H1 (cell line): ENCODE data around the gene ANXA7. TPM values are rescaled to one million over a fixed set of nuclear protein-coding genes. Genes with fewer than 3 reads are reported as not detected.

ENCODE experiments used
- CTCF ChIA-PET: fragments of 300-600 bp; sonication (Branson Sonifier 250); formaldehyde crosslinking; loops from one replicate; lab custom pipeline; 2021; ENCODE audit not compliant: partially characterized antibody; lab: Charles Lee
- POLR2A ChIA-PET: fragments of 300-600 bp; sonication (Branson Sonifier 250); formaldehyde crosslinking; loops from one replicate; lab custom pipeline; 2021; ENCODE audit warnings: inconsistent platforms; ENCODE audit not compliant: partially characterized antibody; lab: Charles Lee
- DNase-seq, 2 experiments: peaks; one replicate each; pipeline versions ENCODE4 v3.0.0 to v3.0.0-alpha.2; 2010 to 2022; ENCODE audit warnings: low spot score in 2 of 2, low read depth in 1 of 2, mixed read lengths in 1 of 2
- FAIRE-seq: peaks from 2 replicates; lab custom pipeline; 2011; peaks lifted over from hg19 to GRCh38; lab: Jason Lieb, UNC
- H2AFZ ChIP-seq: 2 replicates; pipeline ENCODE4 v1.8.1; 2012; ENCODE audit warnings: low read length, inconsistent platforms
- H2AK5ac ChIP-seq: 2 replicates; pipeline ENCODE4 v1.6.1; 2013; ENCODE audit warnings: low read depth, low read length
- H2BK120ac ChIP-seq: replicated peaks from 2 replicates; pipeline ENCODE3; 2013; ENCODE audit warnings: low read depth, low read length, inconsistent platforms
- H2BK12ac ChIP-seq: 2 replicates; pipeline ENCODE4 v1.6.1; 2013; ENCODE audit warnings: low read depth, low read length
- H2BK15ac ChIP-seq: 2 replicates; pipeline ENCODE4 v1.6.1; 2013; ENCODE audit warnings: low read length
- H2BK20ac ChIP-seq: 2 replicates; pipeline ENCODE4 v1.6.1; 2013; ENCODE audit warnings: low read length
- H2BK5ac ChIP-seq: 2 replicates; pipeline ENCODE4 v1.6.1; 2013; ENCODE audit warnings: low read depth, low read length
- H3K14ac ChIP-seq: 2 replicates; pipeline ENCODE4 v1.6.1; 2013; ENCODE audit warnings: inconsistent platforms; ENCODE audit not compliant: insufficient read length
- H3K18ac ChIP-seq: 2 replicates; pipeline ENCODE4 v1.6.1; 2013; ENCODE audit warnings: low read length; ENCODE audit errors: extremely low read depth
- H3K23ac ChIP-seq: 2 replicates; pipeline ENCODE4 v1.6.1; 2013; ENCODE audit warnings: inconsistent platforms; ENCODE audit not compliant: insufficient read length
- H3K23me2 ChIP-seq: 2 replicates; pipeline ENCODE4 v1.6.1; 2013; ENCODE audit warnings: low read depth, low read length
- H3K27ac ChIP-seq: 2 replicates; pipeline ENCODE4 v1.6.1; 2011; ENCODE audit warnings: low read depth, low read length, inconsistent platforms
- H3K27me3 ChIP-seq, 4 experiments: replicated peaks in 1 of 4; 1 replicate in 1 of 4; 2 replicates in 3 of 4; pipeline versions ENCODE4 v1.6.1 to v1.8.1; 2011 to 2013; ENCODE audit warnings: low read length in 3 of 4, mild to moderate bottlenecking in 3 of 4, inconsistent platforms in 2 of 4, mixed read lengths in 2 of 4, moderate library complexity in 1 of 4; ENCODE audit not compliant: control insufficient read depth in 3 of 4, insufficient read depth in 3 of 4; ENCODE audit errors: extremely low read depth in 1 of 4
- H3K36me3 ChIP-seq, 4 experiments: 2 replicates each; pipeline versions ENCODE4 v1.6.1 to v1.8.1; 2011 to 2013; ENCODE audit warnings: mild to moderate bottlenecking in 4 of 4, low read length in 3 of 4, moderate library complexity in 2 of 4, control low read depth in 1 of 4, inconsistent platforms in 1 of 4; ENCODE audit not compliant: insufficient read depth in 4 of 4, control insufficient read depth in 2 of 4
- H3K4ac ChIP-seq: replicated peaks from 2 replicates; pipeline ENCODE3; 2013; ENCODE audit warnings: low read length, low read depth, mixed read lengths, inconsistent platforms; ENCODE audit not compliant: insufficient read length
- H3K4me1 ChIP-seq, 4 experiments: replicated peaks in 1 of 4; 1 replicate in 1 of 4; 2 replicates in 3 of 4; pipeline versions ENCODE4 v1.6.1 to v1.8.1; 2011 to 2013; ENCODE audit warnings: low read length in 3 of 4, inconsistent platforms in 2 of 4, mixed read lengths in 1 of 4; ENCODE audit not compliant: insufficient read depth in 4 of 4, control insufficient read depth in 3 of 4
- H3K4me2 ChIP-seq, 2 experiments: 2 replicates each; pipeline versions ENCODE4 v1.6.1 to v1.8.1; 2011 to 2013; ENCODE audit warnings: low read depth in 2 of 2, low read length in 2 of 2, control low read depth in 1 of 2, inconsistent platforms in 1 of 2, mild to moderate bottlenecking in 1 of 2; ENCODE audit not compliant: insufficient read depth in 1 of 2
- H3K4me3 ChIP-seq, 4 experiments: fragments of 200-600, 300-600 bp in 1 of 4; sonication (generic), shearing (Covaris generic), sonication (Bioruptor Twin) in 1 of 4; 2 replicates each; pipeline versions ENCODE4 v1.5.1 to v1.8.1; 2011 to 2016; ENCODE audit warnings: low read length in 4 of 4, low read depth in 3 of 4, control low read depth in 2 of 4, inconsistent platforms in 2 of 4, mild to moderate bottlenecking in 2 of 4, mixed read lengths in 1 of 4, moderate library complexity in 1 of 4; ENCODE audit not compliant: insufficient read depth in 2 of 4; ENCODE audit errors: extremely low read depth in 1 of 4
- H3K56ac ChIP-seq: replicated peaks from 2 replicates; pipeline ENCODE3; 2013; ENCODE audit warnings: low read depth, mild to moderate bottlenecking, mixed read lengths, low read length, inconsistent platforms; ENCODE audit not compliant: insufficient read length
- H3K79me1 ChIP-seq: 2 replicates; pipeline ENCODE4 v1.6.1; 2013; ENCODE audit warnings: low read depth, low read length, control low read depth
- H3K79me2 ChIP-seq, 2 experiments: 2 replicates each; pipeline versions ENCODE4 v1.6.1 to v1.8.1; 2012 to 2013; ENCODE audit warnings: low read length in 2 of 2, mild to moderate bottlenecking in 2 of 2, inconsistent platforms in 1 of 2; ENCODE audit not compliant: insufficient read depth in 2 of 2, control insufficient read depth in 1 of 2
- H3K9ac ChIP-seq, 4 experiments: replicated peaks in 1 of 4; 1 replicate in 1 of 4; 2 replicates in 3 of 4; pipeline versions ENCODE4 v1.6.1 to v1.8.1; 2011 to 2013; ENCODE audit warnings: low read depth in 3 of 4, low read length in 3 of 4, control low read depth in 2 of 4, mild to moderate bottlenecking in 2 of 4, moderate library complexity in 2 of 4, inconsistent platforms in 1 of 4; ENCODE audit errors: extremely low read depth in 1 of 4
- H3K9me3 ChIP-seq, 2 experiments: 2 replicates each; pipeline versions ENCODE4 v1.6.1 to v1.8.1; 2012 to 2013; ENCODE audit warnings: mild to moderate bottlenecking in 2 of 2, moderate library complexity in 2 of 2, control low read depth in 1 of 2, inconsistent platforms in 1 of 2, low read depth in 1 of 2, low read length in 1 of 2, mixed read lengths in 1 of 2; ENCODE audit not compliant: insufficient read depth in 2 of 2
- H4K20me1 ChIP-seq, 2 experiments: replicated peaks in 1 of 2; 2 replicates each; pipeline versions ENCODE3 to v1.8.1; 2011 to 2013; ENCODE audit warnings: inconsistent platforms in 2 of 2, low read length in 2 of 2, mild to moderate bottlenecking in 1 of 2; ENCODE audit not compliant: insufficient read depth in 2 of 2, control insufficient read depth in 1 of 2
- H4K5ac ChIP-seq: 2 replicates; pipeline ENCODE4 v1.6.1; 2013; ENCODE audit warnings: low read length, low read depth, mixed read lengths, inconsistent platforms; ENCODE audit not compliant: insufficient read length
- H4K8ac ChIP-seq: 2 replicates; pipeline ENCODE4 v1.8.0; 2013; ENCODE audit warnings: mild to moderate bottlenecking, moderate library complexity, low read length, inconsistent platforms; ENCODE audit not compliant: insufficient read depth; ENCODE audit errors: extremely low read depth
- H4K91ac ChIP-seq: replicated peaks from 2 replicates; pipeline ENCODE3; 2013; ENCODE audit warnings: low read length, mixed read lengths, inconsistent platforms; ENCODE audit not compliant: insufficient read length
- BACH1 ChIP-seq: IDR thresholded peaks from 2 replicates; pipeline ENCODE4 v1.6.1; 2012; ENCODE audit warnings: low read length, improper control_type of control experiment
- BCL11A ChIP-seq, 2 experiments: IDR thresholded peaks; one replicate each; pipeline ENCODE4 v1.6.1; 2011; ENCODE audit warnings: low read depth in 2 of 2, low read length in 2 of 2, mild to moderate bottlenecking in 2 of 2
- CTBP2 ChIP-seq: IDR thresholded peaks from 2 replicates; pipeline ENCODE4 v1.7.0; 2011; ENCODE audit warnings: borderline replicate concordance, mild to moderate bottlenecking, moderate library complexity, mixed read lengths, low read length; ENCODE audit not compliant: insufficient read depth, insufficient read length
- EGR1 ChIP-seq: IDR thresholded peaks from 2 replicates; pipeline ENCODE4 v1.6.1; 2011; ENCODE audit warnings: low read depth, low read length, borderline replicate concordance
- EZH2 ChIP-seq: fragments of 200-600 bp; sonication (generic); IDR thresholded peaks from 2 replicates; pipeline ENCODE4 v1.7.1; 2012; ENCODE audit warnings: low read depth, mild to moderate bottlenecking, moderate library complexity, low read length, inconsistent platforms; ENCODE audit not compliant: severe bottlenecking
- GTF2F1 ChIP-seq: IDR thresholded peaks from 2 replicates; pipeline ENCODE4 v1.6.1; 2012; ENCODE audit warnings: low read depth, low read length, improper control_type of control experiment, borderline replicate concordance
- HDAC6 ChIP-seq: IDR thresholded peaks from one replicate; pipeline ENCODE4 v1.7.1; 2012; ENCODE audit warnings: low read depth, mild to moderate bottlenecking, inconsistent platforms, low read length, moderate library complexity
- KDM5A ChIP-seq: fragments of 200-600 bp; IDR thresholded peaks from 2 replicates; pipeline ENCODE4 v1.7.1; 2012; ENCODE audit warnings: mild to moderate bottlenecking, low read length, inconsistent platforms, mixed read lengths
- NRF1 ChIP-seq: IDR thresholded peaks from 2 replicates; pipeline ENCODE4 v1.6.1; 2011; ENCODE audit warnings: mild to moderate bottlenecking, low read depth, low read length, improper control_type of control experiment
- RBBP5 ChIP-seq: IDR thresholded peaks from 2 replicates; pipeline ENCODE4 v1.7.1; 2012; ENCODE audit warnings: low read depth, mild to moderate bottlenecking, inconsistent platforms, low read length, moderate library complexity, borderline replicate concordance
- TEAD4 ChIP-seq: IDR thresholded peaks from 2 replicates; pipeline ENCODE4 v1.6.1; 2012; ENCODE audit warnings: low read depth, low read length, inconsistent platforms, mixed read lengths
- WGBS, 2 experiments: shearing (Covaris generic) in 1 of 2; methylation state at CpG; one replicate each; pipeline versions ENCODE4 v1.1.6 to v1.1.7; 2013 to 2015; ENCODE audit warnings: low lambda C conversion rate in 2 of 2, mixed read lengths in 2 of 2, inconsistent platforms in 1 of 2, low coverage in 1 of 2, missing lambda C conversion rate in 1 of 2; ENCODE audit not compliant: insufficient replicate concordance in 2 of 2, insufficient coverage in 1 of 2, insufficient read length in 1 of 2; ENCODE audit errors: extremely low coverage in 1 of 2, missing lambda C conversion rate in 1 of 2; 5-methylcytosine and 5-hydroxymethylcytosine counted together
- polyA plus RNA-seq, 7 experiments: library from polyadenylated mRNA; depleted of rRNA in 3 of 7; stranded (reverse) in 5 of 7; unstranded in 2 of 7; fragments of >200 nt in 5 of 7; fragments of 200-250 nt in 2 of 7; gene quantifications; 1 replicate in 5 of 7; 2 replicates in 1 of 7; 4 replicates in 1 of 7; pipeline versions ENCODE4 v1.2.1 to v1.2.3, GENCODE V29; 2011 to 2013; ENCODE audit warnings: missing spikeins in 2 of 7, mixed read lengths in 2 of 7
- total RNA-seq: library from RNA; stranded (reverse); fragmentation: NEBNext Ultra II Directional; extraction: Animal tissue kit (Norgen Biotek cat#: 25700); gene quantifications from 2 replicates; pipeline ENCODE4 v1.2.1, GENCODE V29; 2021
- TF ChIP-seq, protein P1 (sequence below), 3 experiments: IDR thresholded peaks; 1 replicate in 2 of 3; 2 replicates in 1 of 3; pipeline versions ENCODE4 v1.5.1 to v1.6.1; 2011; ENCODE audit warnings: low read length in 3 of 3, mild to moderate bottlenecking in 3 of 3, inconsistent platforms in 2 of 3, low read depth in 1 of 3, moderate library complexity in 1 of 3; ENCODE audit not compliant: insufficient read depth in 1 of 3; ENCODE audit errors: control extremely low read depth in 1 of 3

The ANXA7 gene
- total and polyA plus RNA-seq, 2 of the 8 experiments (the other 6 are each of a cell fraction or from before 2014, with no cell fraction given): 37.1 to 63.6 TPM

- Histone ChIP-seq H3K4ac (no peak overlapping the region), H3K27me3 (no peaks in the 10 kb centered on the region), H3K4me1 (peaks cover 0 to 2% (median 0%) of the 10 kb centered on the region in 4 experiments; a peak in 2 of 7 replicates), H3K79me2 (no peaks in the 10 kb centered on the region), H3K9me3 (no peaks in the 10 kb centered on the region), H4K8ac (no peak overlapping the region), H4K20me1 (no peaks in the 10 kb centered on the region), H3K4me3 (no peak overlapping the region), H2BK15ac (no peak overlapping the region), H2BK20ac (no peak overlapping the region), H2BK12ac (no peak overlapping the region), H3K9ac (no peak overlapping the region), H2BK5ac (no peak overlapping the region), H4K91ac (no peak overlapping the region), H3K23me2 (peaks cover 4% of the 10 kb centered on the region), H2BK120ac (no peak overlapping the region), H3K56ac (no peak overlapping the region), H3K23ac (no peak overlapping the region), H3K27ac (no peak overlapping the region), H3K36me3 (no peaks in the 10 kb centered on the region), H3K14ac (no peak overlapping the region), H3K4me2 (no peak overlapping the region; a peak in 1 of 4 replicates), H2AFZ (no peak overlapping the region), H3K79me1 (no peaks in the 10 kb centered on the region), H3K18ac (no peak overlapping the region), H4K5ac (no peak overlapping the region), H2AK5ac (no peak overlapping the region)
- FAIRE-seq (no peak), DNase-seq (no peak)
- ChIA-PET CTCF (interaction anchor here (0.6 to 1.6 kb wide), 2 partner anchors 126 to 288 kb away, joined by 3 to 4 read pairs; no protein-coding TSS in a partner anchor), POLR2A (interaction anchor here (2.3 kb wide), 1 partner anchor 110 kb away, joined by 15 read pairs; the partner anchor contains the start of gene DNAJC9)
- WGBS, 2 experiments: 71% methylated on average over 4 of the region's 4 CpGs; no CpG with 5 or more reads in 1 of the 2 experiments
- TF ChIP-seq GTF2F1 (no peak), HDAC6 (no peak), BACH1 (no peak), EGR1 (no peak), TEAD4 (no peak), NRF1 (no peak), BCL11A (IDR thresholded peaks at IDR 0.05; ENCODE audit: low read depth in 2 of 2, low read length in 2 of 2) (no peak), RBBP5 (no peak), CTBP2 (no peak), EZH2 (no peak), KDM5A (no peak)
- TF ChIP-seq, protein P1, sequence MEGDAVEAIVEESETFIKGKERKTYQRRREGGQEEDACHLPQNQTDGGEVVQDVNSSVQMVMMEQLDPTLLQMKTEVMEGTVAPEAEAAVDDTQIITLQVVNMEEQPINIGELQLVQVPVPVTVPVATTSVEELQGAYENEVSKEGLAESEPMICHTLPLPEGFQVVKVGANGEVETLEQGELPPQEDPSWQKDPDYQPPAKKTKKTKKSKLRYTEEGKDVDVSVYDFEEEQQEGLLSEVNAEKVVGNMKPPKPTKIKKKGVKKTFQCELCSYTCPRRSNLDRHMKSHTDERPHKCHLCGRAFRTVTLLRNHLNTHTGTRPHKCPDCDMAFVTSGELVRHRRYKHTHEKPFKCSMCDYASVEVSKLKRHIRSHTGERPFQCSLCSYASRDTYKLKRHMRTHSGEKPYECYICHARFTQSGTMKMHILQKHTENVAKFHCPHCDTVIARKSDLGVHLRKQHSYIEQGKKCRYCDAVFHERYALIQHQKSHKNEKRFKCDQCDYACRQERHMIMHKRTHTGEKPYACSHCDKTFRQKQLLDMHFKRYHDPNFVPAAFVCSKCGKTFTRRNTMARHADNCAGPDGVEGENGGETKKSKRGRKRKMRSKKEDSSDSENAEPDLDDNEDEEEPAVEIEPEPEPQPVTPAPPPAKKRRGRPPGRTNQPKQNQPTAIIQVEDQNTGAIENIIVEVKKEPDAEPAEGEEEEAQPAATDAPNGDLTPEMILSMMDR (IDR thresholded peaks at IDR 0.05; ENCODE audit: control extremely low read depth in 1 of 3, insufficient read depth in 1 of 3, low read depth in 1 of 3, low read length in 3 of 3): no peak
Measured at GRCh38 chr10:73357166-73357565, 56.7 kb downstream of the ANXA7 start.
